ENCODE data around the gene NDP. TPM values are rescaled to one million over a fixed set of nuclear protein-coding genes. Genes with fewer than 3 reads are reported as not detected.

Gene NDP
- total RNA-seq, 1 experiment from 2014 or later: not detected

GRCh38 chrX:43953218-43953617 lies 20.0 kb downstream of the NDP start:
- H3K4me3 ChIP-seq (replicated peaks in 1 of 2; ENCODE audit: low read depth in 1 of 2, low read length in 2 of 2): no peak overlapping the region
- no peaks in the 10 kb centered on the region for H3K9me3 ChIP-seq (ENCODE audit: control insufficient read depth in 1 of 2, insufficient read depth in 1 of 2, low read depth in 1 of 2, low read length in 2 of 2)
- intact Hi-C loops (cut with micrococcal nuclease): loop anchor here (10.0 kb wide), 1 partner anchor 592 kb away; the partner anchor contains the start of gene FUNDC1
- BruUV-seq (replicated peaks): no TSS peak
- H3K9ac ChIP-seq (ENCODE audit: low read length): no peak overlapping the region
- CTCF ChIA-PET: no interaction called here
- H3K9me2 ChIP-seq (ENCODE audit: insufficient read depth): no peaks in the 10 kb centered on the region
- H4K20me1 ChIP-seq (ENCODE audit: insufficient read depth): no peaks in the 10 kb centered on the region
- H3K4me1 ChIP-seq (ENCODE audit: control insufficient read depth in 1 of 2, insufficient read depth in 2 of 2, low read length in 2 of 2): peaks cover 3 to 10% of the 10 kb centered on the region in 2 experiments; a peak in 2 of 4 replicates
- ATAC-seq: no peak
- no peak overlapping the region for H3K4me2 ChIP-seq (ENCODE audit: low read length)
- H2AFZ ChIP-seq (ENCODE audit: low read depth, low read length, poor library complexity, severe bottlenecking): no peak overlapping the region
- H3K79me2 ChIP-seq (ENCODE audit: insufficient read depth, low read length): no peaks in the 10 kb centered on the region
- DNase-seq (ENCODE audit: low read depth, low spot score): no peak
- TF ChIP-seq EZH2phosphoT487 (IDR thresholded peaks at IDR 0.05; ENCODE audit: borderline replicate concordance) (no peak), TCF7L2 (IDR thresholded peaks at IDR 0.05; ENCODE audit: borderline replicate concordance, extremely low read depth, insufficient read depth, insufficient read length) (no peak), ZNF274 (IDR thresholded peaks at IDR 0.05; ENCODE audit: low read depth, low read length) (no peak), YY1 (IDR thresholded peaks at IDR 0.05; ENCODE audit: extremely low read depth, insufficient replicate concordance, low read depth, low read length) (no peak), POLR2A (IDR thresholded peaks at IDR 0.05; ENCODE audit: borderline replicate concordance, extremely low read depth, insufficient read depth, insufficient read length) (no peak), ATF3 (IDR thresholded peaks at IDR 0.05) (no peak), FOSL1 (IDR thresholded peaks at IDR 0.05; ENCODE audit: low read depth) (no peak), MAX (IDR thresholded peaks at IDR 0.05) (no peak), JUND (IDR thresholded peaks at IDR 0.05) (no peak), SIN3A (IDR thresholded peaks at IDR 0.05; ENCODE audit: low read depth) (no peak), EGR1 (IDR thresholded peaks at IDR 0.05; ENCODE audit: low read depth) (no peak), RAD21 (IDR thresholded peaks at IDR 0.05; ENCODE audit: low read depth) (no peak), ELF1 (IDR thresholded peaks at IDR 0.05; ENCODE audit: borderline replicate concordance, low read depth) (no peak), SRF (IDR thresholded peaks at IDR 0.05; ENCODE audit: low read depth) (no peak)
- RAD21 ChIA-PET (ENCODE audit: low non-redundant PET in 1 of 2, low total read pairs in 2 of 2, uncharacterized antibody in 2 of 2, unreplicated experiment in 2 of 2): no interaction called here
- POLR2A ChIA-PET: no interaction called here
- no peaks in the 10 kb centered on the region for H3K36me3 ChIP-seq (ENCODE audit: control insufficient read depth in 1 of 2, insufficient read depth in 2 of 2, low read length in 2 of 2)
- no peak overlapping the region for H3K27ac ChIP-seq (ENCODE audit: low read depth, low read length)
- H3K27me3 ChIP-seq (ENCODE audit: insufficient read depth, low read length): no peaks in the 10 kb centered on the region

All from HCT116 (cell line).